ENCODE measurements around the gene SUMO3.

Gene SUMO3

GRCh38 chr21:44853601-44854390, 35.9 kb upstream of the SUMO3 start:
- Histone ChIP-seq H3K9ac (ENCODE audit: low read length) (no peak overlapping the region), H2AFZ (ENCODE audit: low read length) (no peak overlapping the region)
- no peak for TF ChIP-seq EZH2 (IDR thresholded peaks at IDR 0.05; ENCODE audit: borderline replicate concordance, low read length)
- TF ChIP-seq CTCF (IDR thresholded peaks at IDR 0.05; ENCODE audit: low read length) = no peak

GRCh38 chr21:44850905-44851657, 33.2 kb upstream of the SUMO3 start:
- Histone ChIP-seq H4K20me1 (ENCODE audit: insufficient read depth, low read length) (no peaks in the 10 kb centered on the region), H3F3A (ENCODE audit: insufficient read depth, low read length) (no peaks in the 10 kb centered on the region), H3K79me2 (ENCODE audit: insufficient read depth, low read length) (no peaks in the 10 kb centered on the region), H3K4me1 (ENCODE audit: insufficient read depth, low read length, severe bottlenecking) (peaks cover 5% of the 10 kb centered on the region), H3K27me3 (ENCODE audit: insufficient read depth, low read length) (no peaks in the 10 kb centered on the region; the same call in 1 of the 2 replicates), H2AFZ (ENCODE audit: low read length) (no peak overlapping the region), H3K4me3 (ENCODE audit: low read depth, low read length, poor library complexity, severe bottlenecking) (no peak overlapping the region), H3K4me2 (ENCODE audit: low read length) (no peak overlapping the region), H3K9me3 (ENCODE audit: low read length) (no peaks in the 10 kb centered on the region), H3K9me2 (ENCODE audit: low read depth, low read length) (no peaks in the 10 kb centered on the region), H3K9ac (ENCODE audit: low read length) (no peak overlapping the region), H3K36me3 (ENCODE audit: insufficient read depth, low read length) (peaks cover 52% of the 10 kb centered on the region), H3K27ac (ENCODE audit: low read depth, low read length, poor library complexity, severe bottlenecking) (no peak overlapping the region)
- TF ChIP-seq CTCF (IDR thresholded peaks at IDR 0.05; ENCODE audit: low read length) = no peak
- no peak for TF ChIP-seq EZH2 (IDR thresholded peaks at IDR 0.05; ENCODE audit: borderline replicate concordance, low read length)

More at GRCh38 chr21:44853601-44854390, 35.9 kb upstream of the SUMO3 start:
- H3K9me2 ChIP-seq (ENCODE audit: low read depth, low read length) = no peaks in the 10 kb centered on the region
- H3K9me3 ChIP-seq (ENCODE audit: low read length) = no peaks in the 10 kb centered on the region
- H3K27ac ChIP-seq (ENCODE audit: low read depth, low read length, poor library complexity, severe bottlenecking) = no peak overlapping the region
- no peak overlapping the region for H3K4me3 ChIP-seq (ENCODE audit: low read depth, low read length, poor library complexity, severe bottlenecking)
- no peaks in the 10 kb centered on the region for H3K79me2 ChIP-seq (ENCODE audit: insufficient read depth, low read length)
- no peaks in the 10 kb centered on the region for H4K20me1 ChIP-seq (ENCODE audit: insufficient read depth, low read length)
- H3K4me2 ChIP-seq (ENCODE audit: low read length) = no peak overlapping the region
- no peaks in the 10 kb centered on the region for H3F3A ChIP-seq (ENCODE audit: insufficient read depth, low read length)
- peaks cover 55% of the 10 kb centered on the region for H3K36me3 ChIP-seq (ENCODE audit: insufficient read depth, low read length)
- no peaks in the 10 kb centered on the region for H3K4me1 ChIP-seq (ENCODE audit: insufficient read depth, low read length, severe bottlenecking)
- no peaks in the 10 kb centered on the region for H3K27me3 ChIP-seq (ENCODE audit: insufficient read depth, low read length)

GRCh38 chr21:44850208-44850800, 32.4 kb upstream of the SUMO3 start:
- no peaks in the 10 kb centered on the region for H3K79me2 ChIP-seq (ENCODE audit: insufficient read depth, low read length)
- no peaks in the 10 kb centered on the region for H3F3A ChIP-seq (ENCODE audit: insufficient read depth, low read length)
- H3K9me3 ChIP-seq (ENCODE audit: low read length) = no peaks in the 10 kb centered on the region
- H3K27ac ChIP-seq (ENCODE audit: low read depth, low read length, poor library complexity, severe bottlenecking) = no peak overlapping the region
- H3K9me2 ChIP-seq (ENCODE audit: low read depth, low read length) = no peaks in the 10 kb centered on the region
- peaks cover 12% of the 10 kb centered on the region for H3K4me1 ChIP-seq (ENCODE audit: insufficient read depth, low read length, severe bottlenecking)
- no peak overlapping the region for H2AFZ ChIP-seq (ENCODE audit: low read length)
- H3K27me3 ChIP-seq (ENCODE audit: insufficient read depth, low read length) = no peaks in the 10 kb centered on the region; the same call in 1 of the 2 replicates
- H3K9ac ChIP-seq (ENCODE audit: low read length) = no peak overlapping the region
- H3K36me3 ChIP-seq (ENCODE audit: insufficient read depth, low read length) = peaks cover 44% of the 10 kb centered on the region
- H3K4me3 ChIP-seq (ENCODE audit: low read depth, low read length, poor library complexity, severe bottlenecking) = no peak overlapping the region
- H4K20me1 ChIP-seq (ENCODE audit: insufficient read depth, low read length) = no peaks in the 10 kb centered on the region
- no peak overlapping the region for H3K4me2 ChIP-seq (ENCODE audit: low read length)
- TF ChIP-seq EZH2 (IDR thresholded peaks at IDR 0.05; ENCODE audit: borderline replicate concordance, low read length) (no peak), CTCF (IDR thresholded peaks at IDR 0.05; ENCODE audit: low read length) (no peak)

Measured in OCI-LY1 (cell line).